Kidney (tissue), 14 donors: ENCODE data around the gene AKAP13. TPM values are rescaled to one million over a fixed set of nuclear protein-coding genes. Genes with fewer than 3 reads are reported as not detected.

Source experiments
- DNase-seq, 5 donors: peaks; one replicate each; pipeline ENCODE4 v3.0.0-alpha.2; 2013 to 2020
- FAIRE-seq: peaks from 2 replicates; lab custom pipeline; 2012; peaks lifted over from hg19 to GRCh38; lab: Jason Lieb, UNC
- H3K27ac ChIP-seq, 2 donors: one replicate each; pipeline ENCODE4 v1.7.0; 2013; ENCODE audit warnings: low read depth in 2 of 2, low read length in 2 of 2, inconsistent platforms in 1 of 2
- H3K27me3 ChIP-seq: one replicate; pipeline ENCODE4 v1.7.1; 2013; ENCODE audit warnings: low read length, inconsistent platforms; ENCODE audit not compliant: control insufficient read depth, insufficient read depth
- H3K36me3 ChIP-seq, 3 donors: one replicate each; pipeline versions ENCODE4 v1.7.0 to v1.7.1; 2013; ENCODE audit warnings: low read length in 3 of 3, control low read depth in 1 of 3, inconsistent platforms in 1 of 3; ENCODE audit not compliant: insufficient read depth in 3 of 3, control insufficient read depth in 2 of 3
- H3K4me1 ChIP-seq, 3 donors: one replicate each; pipeline versions ENCODE4 v1.7.0 to v1.7.1; 2013; ENCODE audit warnings: low read length in 3 of 3, inconsistent platforms in 1 of 3, low read depth in 1 of 3; ENCODE audit not compliant: control insufficient read depth in 2 of 3, insufficient read depth in 2 of 3
- H3K4me3 ChIP-seq, 3 donors: one replicate each; pipeline versions ENCODE4 v1.7.0 to v1.8.1; 2013; ENCODE audit warnings: low read length in 3 of 3, control low read depth in 1 of 3, inconsistent platforms in 1 of 3
- H3K9ac ChIP-seq, 3 donors: one replicate each; pipeline versions ENCODE4 v1.7.0 to v1.7.1; 2013; ENCODE audit warnings: low read length in 3 of 3, control low read depth in 1 of 3, inconsistent platforms in 1 of 3
- H3K9me3 ChIP-seq, 3 donors: one replicate each; pipeline versions ENCODE4 v1.7.0 to v1.7.1; 2013; ENCODE audit warnings: low read length in 3 of 3, control low read depth in 1 of 3, inconsistent platforms in 1 of 3; ENCODE audit not compliant: control insufficient read depth in 2 of 3, insufficient read depth in 1 of 3
- CTCF ChIP-seq: IDR thresholded peaks from 3 replicates; pipeline ENCODE4 v1.5.1; 2012; ENCODE audit warnings: mild to moderate bottlenecking, moderate library complexity, borderline replicate concordance; ENCODE audit not compliant: insufficient read depth; ENCODE audit errors: extremely low read depth
- intact Hi-C: fragments of 100-400 bp; cut with DNase I; formaldehyde crosslinking; loops from one replicate; pipeline ENCODE4 v1.11.1; 2022
- polyA plus RNA-seq: library from polyadenylated mRNA; stranded (reverse); fragments of 350-450 nt; fragmentation: Illumina TruSeq; extraction: RNeasy Lipid Tissue Mini Kit (QIAGEN cat#74804); gene quantifications from one replicate; pipeline ENCODE4 v1.2.3, GENCODE V29; 2014; ENCODE audit warnings: low read depth, low replicate concordance; ENCODE audit not compliant: insufficient read depth
- total RNA-seq: library from RNA; stranded (reverse); fragmentation: NEBNext Ultra II Directional; extraction: Animal tissue kit (Norgen Biotek cat#: 25700); gene quantifications from one replicate; pipeline ENCODE4 v1.2.1, GENCODE V29; 2021
- donor health status: control.
- donor health status: control.
- donor health status: control.
- donor health status: control.
- donor health status: control.
- donor health status: DM: yes; HTN: yes; CAD: no.
- donor health status: Normal renal cell carcinoma (clear cell type).

The AKAP13 gene
- total and polyA plus RNA-seq, 2 donors from 2014 or later: 18.8 to 174 TPM

GRCh38 chr15:85730001-85730820 is 349.8 kb downstream of the AKAP13 start:
- DNase-seq (peak in 3 of 5 donors; percentile 44 to 82 (median 78)), FAIRE-seq (peak; percentile 85)
- Histone ChIP-seq H3K27ac (no peak overlapping the region), H3K4me3 (no peak overlapping the region), H3K4me1 (no peaks in the 10 kb centered on the region), H3K36me3 (peaks cover 11 to 40% (median 36%) of the 10 kb centered on the region in 3 donors), H3K9me3 (peaks cover 0 to 9% (median 3%) of the 10 kb centered on the region in 3 donors), H3K27me3 (no peaks in the 10 kb centered on the region), H3K9ac (no peak overlapping the region)
- TF ChIP-seq CTCF: peak; percentile 73
- intact Hi-C loops: loop anchor here (5.0 kb wide), 1 partner anchor 102 kb away; no protein-coding TSS in a partner anchor

DNA sequence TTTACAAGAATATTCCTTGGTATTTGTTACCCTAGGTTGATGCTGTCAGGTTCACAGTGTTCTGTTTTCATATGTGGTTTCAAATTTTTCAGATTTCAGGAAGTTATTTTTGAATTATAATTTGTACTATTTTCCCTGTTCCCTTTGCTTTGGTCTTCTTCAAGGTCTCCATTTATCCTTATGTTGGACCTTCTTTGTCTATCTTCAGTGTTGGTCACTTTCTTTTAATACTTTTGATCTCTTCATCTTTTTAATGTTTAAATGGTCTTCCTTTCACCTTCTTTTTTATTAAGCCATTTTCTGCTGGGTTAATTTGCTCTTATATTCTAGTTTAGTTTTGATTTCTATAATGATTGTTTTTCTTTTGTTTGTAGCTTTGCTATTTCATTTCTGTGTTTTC is 353.0 kb downstream of the AKAP13 start:
- no peaks in the 10 kb centered on the region for H3K4me1 ChIP-seq
- H3K4me3 ChIP-seq: no peak overlapping the region
- peak in 1 of 5 donors; percentile 27 for DNase-seq
- intact Hi-C loops: loop anchor here (5.0 kb wide), 1 partner anchor 99 kb away; no protein-coding TSS in a partner anchor
- H3K27me3 ChIP-seq: no peaks in the 10 kb centered on the region
- H3K36me3 ChIP-seq: peaks cover 11 to 26% (median 20%) of the 10 kb centered on the region in 3 donors
- H3K27ac ChIP-seq: no peak overlapping the region
- no peak overlapping the region for H3K9ac ChIP-seq
- no peak for TF ChIP-seq CTCF
- peaks cover 0 to 9% (median 3%) of the 10 kb centered on the region in 3 donors for H3K9me3 ChIP-seq
- FAIRE-seq: no peak

- FAIRE-seq: no peak
- no peaks in the 10 kb centered on the region for H3K27me3 ChIP-seq
- intact Hi-C loops: no loop called here
- peaks cover 7 to 41% (median 25%) of the 10 kb centered on the region in 3 donors for H3K36me3 ChIP-seq
- no peaks in the 10 kb centered on the region for H3K4me1 ChIP-seq
- peaks cover 0 to 9% (median 3%) of the 10 kb centered on the region in 3 donors for H3K9me3 ChIP-seq
- no peak overlapping the region for H3K27ac ChIP-seq
- H3K4me3 ChIP-seq: no peak overlapping the region
- no peak for TF ChIP-seq CTCF
- no peak overlapping the region for H3K9ac ChIP-seq
- DNase-seq: no peak
Observed at GRCh38 chr15:85737061-85737460, 356.7 kb downstream of the AKAP13 start.
